HG03280 (cell line): ENCODE results near the gene RPP30.

ENCODE experiments used
- ATAC-seq: cut with Tn5 transposase; IDR thresholded peaks from one replicate; pipeline ENCODE4 v1.9.1; 2021; ENCODE audit warnings: mild to moderate bottlenecking, moderate library complexity; ENCODE audit not compliant: unreplicated experiment

RPP30 gene

GRCh38 chr10:90915766-90916075 is 43.9 kb downstream of the RPP30 start:
- ATAC-seq, result no peak

DNA sequence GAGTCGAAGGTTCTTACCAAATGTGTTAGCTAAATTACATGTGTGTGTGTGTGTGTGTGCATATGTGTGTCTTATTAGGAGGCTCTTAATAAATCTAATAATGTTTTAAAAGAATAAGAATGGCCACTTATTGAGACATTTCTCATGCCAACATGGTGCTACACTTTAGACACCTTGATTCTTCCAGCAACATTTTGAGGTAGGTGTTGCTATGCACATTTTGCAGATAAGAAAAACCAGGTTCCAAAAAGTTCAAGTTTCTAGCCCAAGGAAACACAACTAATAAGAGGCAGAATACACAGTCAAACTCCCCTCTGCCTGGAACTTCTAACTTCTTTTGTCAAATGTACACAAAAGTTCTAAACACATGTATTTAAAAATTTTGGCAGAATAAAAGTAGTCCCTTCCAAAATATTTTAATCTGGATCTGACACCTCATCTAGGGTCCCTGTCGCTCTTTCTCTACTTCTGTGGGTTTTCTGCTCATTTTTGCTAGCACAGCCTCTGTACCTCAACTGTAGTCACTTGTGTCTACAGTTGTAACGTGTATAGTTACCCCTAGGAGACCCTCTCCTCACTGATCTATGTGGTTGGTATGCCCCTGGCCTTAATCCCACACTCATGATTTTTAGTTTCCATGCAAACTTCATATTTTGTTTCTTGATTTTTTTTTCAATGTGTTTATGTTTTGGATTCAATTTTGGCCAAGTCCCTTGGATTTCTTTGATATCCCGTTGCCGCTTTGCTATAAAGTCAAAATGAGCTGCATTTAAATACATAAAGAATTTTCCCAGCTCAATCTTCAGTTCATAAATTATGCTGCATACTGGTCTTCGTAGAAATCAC is 44.8 kb downstream of the RPP30 start:
- ATAC-seq, result no peak

DNA sequence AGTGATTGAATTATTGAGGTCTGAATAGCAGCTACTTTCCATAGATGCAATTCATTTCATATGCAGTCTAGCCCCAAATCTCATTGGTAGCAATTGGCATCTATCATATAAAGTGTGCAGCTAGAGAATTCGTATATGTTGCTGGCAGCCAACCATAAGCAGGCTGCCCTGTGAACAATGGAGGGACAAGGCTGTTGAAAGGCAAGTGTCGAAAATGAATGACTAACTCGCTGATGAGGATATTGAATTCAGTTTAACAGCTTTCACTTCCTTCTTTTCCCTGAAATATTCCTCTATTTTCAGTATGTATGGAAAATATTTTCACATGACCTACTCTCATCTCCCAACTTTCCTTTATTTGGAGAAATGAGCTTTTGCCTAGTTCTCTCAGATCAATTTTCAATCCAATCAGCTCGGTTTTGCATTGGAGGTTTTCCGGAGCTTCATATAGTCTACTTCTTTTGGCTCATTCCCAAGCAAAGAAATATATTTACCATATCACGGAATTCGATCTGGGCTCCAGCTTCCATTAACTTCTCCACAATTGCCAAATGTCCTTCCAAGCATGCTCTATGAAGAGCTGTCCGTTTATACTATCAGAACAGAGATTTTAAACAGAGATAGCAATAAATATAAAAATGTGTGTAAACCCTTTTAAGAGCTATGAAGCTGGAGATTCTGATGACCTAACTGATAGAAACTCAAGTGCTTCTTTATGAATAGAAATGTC is 45.6 kb downstream of the RPP30 start:
- no peak for ATAC-seq

DNA sequence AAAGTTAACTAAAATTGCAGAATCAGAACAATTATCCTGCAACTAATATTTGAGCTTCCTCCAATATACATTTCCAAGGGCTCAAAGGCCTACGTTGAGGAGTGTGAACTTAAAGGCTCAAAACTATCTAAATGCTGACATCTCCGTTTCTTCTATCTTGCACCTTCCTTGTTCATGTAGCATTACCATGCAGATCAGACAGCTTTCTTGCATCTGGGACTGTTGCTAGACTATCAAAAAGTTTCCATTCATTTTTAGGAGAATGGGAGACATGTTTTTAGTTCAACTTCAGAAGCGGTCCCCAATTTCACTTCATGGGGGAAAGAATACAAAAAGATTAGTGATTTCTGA is 46.2 kb downstream of the RPP30 start:
- ATAC-seq, result no peak

- ATAC-seq, result no peak
Observed at GRCh38 chr10:90919683-90920574, 48.2 kb downstream of the RPP30 start.

DNA sequence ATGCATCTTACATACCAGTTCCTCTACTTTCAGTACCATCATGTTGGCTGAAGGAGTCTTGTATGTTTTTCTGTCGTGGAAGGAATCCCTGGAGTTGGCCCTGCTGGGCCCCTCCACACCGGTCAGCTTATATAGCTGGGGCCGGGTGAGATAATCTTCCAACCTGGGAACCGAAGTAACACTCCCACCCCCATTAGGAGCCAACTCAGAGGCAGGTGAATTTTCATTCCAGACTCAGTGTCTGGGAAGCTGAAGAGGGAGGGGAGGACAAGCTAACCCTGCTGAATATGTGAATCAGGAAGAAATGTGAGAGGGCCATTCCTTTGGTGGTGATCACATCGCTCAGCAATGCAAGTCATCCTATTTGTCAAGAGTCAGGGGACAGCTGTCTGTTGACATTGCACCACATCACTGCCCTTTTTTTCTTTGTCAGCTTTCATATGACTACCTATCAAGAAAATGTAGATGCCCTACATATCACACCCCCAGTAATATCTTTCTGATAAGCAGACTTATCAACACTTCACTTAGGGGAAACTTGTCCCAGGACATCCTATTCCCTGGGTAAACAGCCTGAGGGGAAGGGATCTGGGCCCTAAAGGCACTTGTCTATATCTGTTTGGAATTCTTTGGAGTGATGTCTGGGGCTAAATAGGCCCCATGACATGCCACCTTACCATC is 49.4 kb downstream of the RPP30 start, which contains the start of gene ANKRD1:
ANKRD1 (minus strand) TSS at position 102 of the 681 bp plus-strand sequence; CDS start at position 42, 60 bp downstream.
- ATAC-seq, result no peak

DNA sequence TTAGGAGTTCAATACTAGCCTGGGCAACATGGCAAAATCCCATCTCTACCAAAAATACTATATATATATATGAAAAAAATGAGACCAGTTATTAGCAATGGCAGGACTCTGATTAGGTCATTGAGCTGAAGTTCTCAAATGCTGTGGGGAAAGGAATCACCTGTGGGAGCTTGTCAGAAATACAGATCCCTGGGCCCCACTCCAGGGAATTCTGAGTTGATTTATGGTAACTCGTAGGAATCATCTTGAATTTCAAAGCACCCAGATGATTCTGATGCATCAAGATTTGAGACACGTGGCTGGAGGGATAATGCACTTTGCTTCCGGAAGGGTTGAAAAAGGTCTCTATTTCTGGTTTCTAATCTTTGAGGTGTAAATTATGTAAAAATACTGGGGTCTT is 50.1 kb downstream of the RPP30 start:
- no peak for ATAC-seq

GRCh38 chr10:90923111-90923731 is 51.4 kb downstream of the RPP30 start:
- no peak for ATAC-seq

- ATAC-seq, result no peak
Observed at GRCh38 chr10:90924552-90924951, 52.8 kb downstream of the RPP30 start.

DNA sequence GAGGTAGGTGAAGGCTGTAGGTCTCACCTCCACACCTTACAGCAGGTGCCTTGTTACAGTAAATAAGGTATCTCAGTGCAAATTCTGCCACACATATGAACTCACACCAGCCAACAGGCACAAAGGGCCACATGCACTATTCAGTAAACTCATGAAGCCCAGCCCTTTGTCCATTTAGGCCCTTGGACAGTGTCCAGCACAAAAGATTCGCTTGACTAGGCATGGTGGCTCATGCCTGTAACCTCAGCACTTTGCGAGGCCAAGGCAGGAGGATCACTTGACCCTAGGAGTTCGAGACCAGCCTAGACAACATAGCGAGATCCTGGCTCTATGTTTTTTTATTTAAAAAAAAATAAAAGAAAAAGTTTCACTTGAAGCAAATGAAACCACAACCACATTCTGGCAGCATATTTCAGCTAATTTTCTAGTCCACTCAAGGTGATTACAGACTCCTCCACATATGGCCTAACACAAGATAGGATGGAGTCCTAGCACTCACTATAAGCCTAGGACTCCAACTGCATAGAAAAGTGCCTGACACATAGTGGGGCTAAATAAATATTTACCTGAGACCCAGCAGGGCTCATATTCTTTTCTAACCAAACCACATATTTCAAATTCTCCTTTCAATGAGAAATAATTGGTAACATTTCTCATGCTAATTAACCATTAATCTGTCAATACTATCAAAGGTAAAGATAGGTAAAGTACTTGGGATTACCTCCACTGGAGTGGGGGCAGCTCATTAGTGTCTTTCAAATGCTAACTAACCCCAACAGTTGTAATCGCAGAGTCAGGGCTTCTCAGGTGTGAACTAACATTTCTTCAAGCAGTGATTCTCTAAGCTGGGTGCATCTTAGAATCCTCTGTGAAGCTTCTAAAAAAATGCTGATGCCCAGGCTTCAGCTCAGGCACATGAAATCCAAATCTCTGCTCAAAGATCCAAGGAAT is 53.6 kb downstream of the RPP30 start:
- ATAC-seq, result no peak

DNA sequence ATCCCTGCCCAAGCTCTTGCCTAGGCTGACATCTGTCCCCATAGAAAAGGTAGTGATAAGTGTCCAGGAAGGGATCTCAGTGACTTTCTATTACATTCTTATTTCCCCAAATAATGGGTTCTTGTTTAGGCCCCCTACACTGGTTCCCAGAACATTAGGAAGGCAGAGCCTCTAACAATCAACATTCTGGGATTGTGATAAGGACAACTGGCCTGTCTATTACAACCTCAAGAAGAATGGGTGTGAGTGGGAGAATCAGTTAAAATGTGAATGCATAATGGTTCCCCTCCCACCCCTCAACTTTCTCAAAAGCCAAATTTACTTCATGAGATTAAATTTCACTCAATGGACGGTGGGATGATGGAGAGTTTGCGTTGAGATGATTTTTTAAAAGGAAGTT is 55.5 kb downstream of the RPP30 start:
- ATAC-seq, result no peak

DNA sequence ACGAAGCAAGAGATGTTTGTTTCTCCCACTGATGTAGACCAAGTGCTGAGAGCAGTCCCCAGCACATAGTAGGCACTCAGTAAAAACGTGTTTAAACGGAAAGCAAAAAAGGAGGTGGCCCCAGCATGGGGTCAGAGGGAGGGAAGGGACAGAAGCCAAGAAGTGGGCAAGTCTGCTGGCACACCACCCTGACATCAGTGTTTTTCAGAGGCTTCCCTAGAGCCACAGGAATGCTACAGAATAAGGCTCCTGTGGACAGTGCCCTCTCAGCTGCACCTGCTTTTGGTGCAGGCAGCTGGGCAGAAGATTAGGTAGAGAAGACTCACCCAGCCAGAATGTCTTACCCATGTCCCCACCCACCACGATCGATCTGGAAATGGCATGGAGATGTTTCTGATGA is 57.4 kb downstream of the RPP30 start:
- ATAC-seq, result no peak

DNA sequence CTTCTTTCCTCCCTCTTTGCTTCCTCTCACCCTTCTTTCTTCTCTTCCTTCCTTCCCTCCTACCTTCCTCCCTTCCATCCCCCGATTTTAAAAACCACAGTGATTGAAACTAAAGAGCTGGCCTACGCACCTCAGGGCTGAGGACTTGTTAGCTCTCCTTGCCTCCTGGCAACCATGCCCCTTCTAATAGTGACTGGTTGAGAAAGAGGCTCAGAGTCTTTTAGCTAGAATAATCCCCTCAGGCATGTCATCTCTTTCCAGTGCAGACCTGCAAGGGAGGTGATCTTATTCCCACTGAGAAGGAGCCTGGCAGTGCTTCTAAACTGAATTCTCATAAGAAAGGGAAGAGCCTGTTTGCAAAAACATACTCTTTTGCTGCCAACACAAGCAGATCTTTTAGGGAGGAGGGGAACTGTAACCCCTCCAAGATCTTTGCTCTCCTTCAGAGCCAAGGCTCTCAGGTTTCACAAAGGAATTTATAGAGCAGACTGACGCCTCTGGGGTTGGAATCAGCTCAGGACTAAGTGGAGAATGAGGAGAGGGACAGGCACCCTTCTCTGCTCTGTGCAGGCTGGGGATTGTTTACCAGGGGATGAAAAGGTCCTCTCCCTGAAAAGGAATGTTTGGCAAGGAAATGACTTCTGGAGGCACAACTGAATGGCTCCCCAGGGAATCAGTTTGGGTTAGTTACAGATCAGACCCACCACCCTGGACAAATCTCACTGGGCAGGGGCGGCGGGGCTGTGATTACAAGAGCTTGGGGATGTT is 58.5 kb downstream of the RPP30 start:
- no peak for ATAC-seq

- no peak for ATAC-seq
Observed at GRCh38 chr10:90930971-90931871, 59.4 kb downstream of the RPP30 start.

GRCh38 chr10:90935581-90936275 is 64.0 kb downstream of the RPP30 start:
- ATAC-seq, result no peak

GRCh38 chr10:90936276-90936659 is 64.5 kb downstream of the RPP30 start:
- ATAC-seq, result no peak

DNA sequence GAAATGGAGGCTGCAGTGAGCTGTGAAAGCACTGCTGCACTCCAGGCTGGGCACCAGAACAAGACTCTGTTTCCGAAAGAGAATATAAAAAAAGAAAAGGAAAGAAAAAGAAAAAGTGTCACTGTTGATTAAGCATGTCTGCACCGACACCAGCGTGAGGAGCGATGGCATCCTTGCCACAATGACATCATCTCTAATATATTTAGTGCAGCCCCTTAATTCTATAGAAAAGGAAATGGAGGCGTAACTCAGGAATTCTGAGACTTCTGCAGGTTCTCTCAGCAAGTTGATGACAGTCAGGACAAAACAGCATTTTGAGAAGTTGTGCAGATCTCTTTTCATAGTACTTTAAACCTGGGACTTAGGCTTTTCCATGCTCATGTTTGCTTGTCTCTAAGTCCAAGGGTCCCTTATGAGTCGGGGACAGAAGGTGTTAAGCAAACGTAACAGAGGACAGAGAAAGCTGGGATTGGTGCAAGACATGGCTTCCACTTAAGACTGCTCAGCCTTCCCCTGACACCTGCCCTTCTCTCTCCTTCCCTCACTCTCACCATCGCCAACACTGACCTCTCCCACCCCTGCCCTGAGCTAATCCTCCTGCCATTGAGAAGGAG is 66.0 kb downstream of the RPP30 start:
- no peak for ATAC-seq
